ENCODE results near the gene SOX11. TPM values are rescaled to one million over a fixed set of nuclear protein-coding genes. Genes with fewer than 3 reads are reported as not detected.

The SOX11 gene
- total RNA-seq, 1 experiment from 2014 or later: 0.02 TPM

DNA sequence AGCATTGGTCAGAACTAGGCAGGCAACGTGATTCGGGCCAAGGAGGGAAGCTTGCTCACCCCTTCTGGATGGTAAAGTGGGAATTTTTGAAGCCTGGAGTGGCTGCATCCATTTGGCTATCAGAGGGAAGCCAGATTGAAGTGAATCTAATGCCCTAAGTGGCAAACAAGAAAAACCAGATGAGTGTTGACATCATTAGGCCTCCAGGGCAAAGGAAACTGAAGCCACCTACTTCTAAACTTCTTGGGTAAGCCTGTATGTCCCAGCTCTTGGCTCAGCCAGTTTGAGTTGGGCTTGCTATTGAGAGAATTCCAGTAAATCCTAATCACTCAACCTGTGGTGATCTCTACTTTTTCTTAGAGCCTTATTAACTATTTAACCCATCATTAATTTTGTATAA lies 20.9 kb downstream of the SOX11 start:
- no peak overlapping the region for H3K4me3 ChIP-seq (replicated peaks in 1 of 2; ENCODE audit: low read depth in 1 of 2, low read length in 2 of 2)
- no peak overlapping the region for H3K9ac ChIP-seq (ENCODE audit: low read length)
- H3K36me3 ChIP-seq (ENCODE audit: control insufficient read depth in 1 of 2, insufficient read depth in 2 of 2, low read length in 2 of 2): no peaks in the 10 kb centered on the region
- no peak overlapping the region for H3K27ac ChIP-seq (ENCODE audit: low read depth, low read length)
- TF ChIP-seq ZFX (IDR thresholded peaks at IDR 0.05) (no peak), CBX3 (IDR thresholded peaks at IDR 0.05; ENCODE audit: low read depth) (no peak), EZH2 (IDR thresholded peaks at IDR 0.05) (no peak), POLR2A (IDR thresholded peaks at IDR 0.05; ENCODE audit: borderline replicate concordance, extremely low read depth, insufficient read depth, insufficient read length) (no peak), SIN3A (IDR thresholded peaks at IDR 0.05; ENCODE audit: low read depth) (no peak), YY1 (IDR thresholded peaks at IDR 0.05; ENCODE audit: extremely low read depth, insufficient replicate concordance, low read depth, low read length) (no peak), TCF7L2 (IDR thresholded peaks at IDR 0.05; ENCODE audit: borderline replicate concordance, extremely low read depth, insufficient read depth, insufficient read length) (no peak), CEBPB (IDR thresholded peaks at IDR 0.05; ENCODE audit: low read depth) (no peak), POLR2AphosphoS5 (IDR thresholded peaks at IDR 0.05; ENCODE audit: low read depth, low read length) (no peak), SRF (IDR thresholded peaks at IDR 0.05; ENCODE audit: low read depth) (no peak), JUND (IDR thresholded peaks at IDR 0.05) (no peak), ELF1 (IDR thresholded peaks at IDR 0.05; ENCODE audit: borderline replicate concordance, low read depth) (no peak), ZNF274 (IDR thresholded peaks at IDR 0.05; ENCODE audit: low read depth, low read length) (no peak), EZH2phosphoT487 (IDR thresholded peaks at IDR 0.05; ENCODE audit: borderline replicate concordance) (no peak), EGR1 (IDR thresholded peaks at IDR 0.05; ENCODE audit: low read depth) (no peak), RAD21 (IDR thresholded peaks at IDR 0.05; ENCODE audit: low read depth) (no peak)
- TF ChIP-seq, protein P1, sequence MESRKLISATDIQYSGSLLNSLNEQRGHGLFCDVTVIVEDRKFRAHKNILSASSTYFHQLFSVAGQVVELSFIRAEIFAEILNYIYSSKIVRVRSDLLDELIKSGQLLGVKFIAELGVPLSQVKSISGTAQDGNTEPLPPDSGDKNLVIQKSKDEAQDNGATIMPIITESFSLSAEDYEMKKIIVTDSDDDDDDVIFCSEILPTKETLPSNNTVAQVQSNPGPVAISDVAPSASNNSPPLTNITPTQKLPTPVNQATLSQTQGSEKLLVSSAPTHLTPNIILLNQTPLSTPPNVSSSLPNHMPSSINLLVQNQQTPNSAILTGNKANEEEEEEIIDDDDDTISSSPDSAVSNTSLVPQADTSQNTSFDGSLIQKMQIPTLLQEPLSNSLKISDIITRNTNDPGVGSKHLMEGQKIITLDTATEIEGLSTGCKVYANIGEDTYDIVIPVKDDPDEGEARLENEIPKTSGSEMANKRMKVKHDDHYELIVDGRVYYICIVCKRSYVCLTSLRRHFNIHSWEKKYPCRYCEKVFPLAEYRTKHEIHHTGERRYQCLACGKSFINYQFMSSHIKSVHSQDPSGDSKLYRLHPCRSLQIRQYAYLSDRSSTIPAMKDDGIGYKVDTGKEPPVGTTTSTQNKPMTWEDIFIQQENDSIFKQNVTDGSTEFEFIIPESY (IDR thresholded peaks at IDR 0.05; ENCODE audit: extremely low read depth, insufficient replicate concordance, low read length): no peak
- TF ChIP-seq, protein P2, sequence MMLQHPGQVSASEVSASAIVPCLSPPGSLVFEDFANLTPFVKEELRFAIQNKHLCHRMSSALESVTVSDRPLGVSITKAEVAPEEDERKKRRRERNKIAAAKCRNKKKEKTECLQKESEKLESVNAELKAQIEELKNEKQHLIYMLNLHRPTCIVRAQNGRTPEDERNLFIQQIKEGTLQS (IDR thresholded peaks at IDR 0.05): no peak
- TF ChIP-seq, protein P3, sequence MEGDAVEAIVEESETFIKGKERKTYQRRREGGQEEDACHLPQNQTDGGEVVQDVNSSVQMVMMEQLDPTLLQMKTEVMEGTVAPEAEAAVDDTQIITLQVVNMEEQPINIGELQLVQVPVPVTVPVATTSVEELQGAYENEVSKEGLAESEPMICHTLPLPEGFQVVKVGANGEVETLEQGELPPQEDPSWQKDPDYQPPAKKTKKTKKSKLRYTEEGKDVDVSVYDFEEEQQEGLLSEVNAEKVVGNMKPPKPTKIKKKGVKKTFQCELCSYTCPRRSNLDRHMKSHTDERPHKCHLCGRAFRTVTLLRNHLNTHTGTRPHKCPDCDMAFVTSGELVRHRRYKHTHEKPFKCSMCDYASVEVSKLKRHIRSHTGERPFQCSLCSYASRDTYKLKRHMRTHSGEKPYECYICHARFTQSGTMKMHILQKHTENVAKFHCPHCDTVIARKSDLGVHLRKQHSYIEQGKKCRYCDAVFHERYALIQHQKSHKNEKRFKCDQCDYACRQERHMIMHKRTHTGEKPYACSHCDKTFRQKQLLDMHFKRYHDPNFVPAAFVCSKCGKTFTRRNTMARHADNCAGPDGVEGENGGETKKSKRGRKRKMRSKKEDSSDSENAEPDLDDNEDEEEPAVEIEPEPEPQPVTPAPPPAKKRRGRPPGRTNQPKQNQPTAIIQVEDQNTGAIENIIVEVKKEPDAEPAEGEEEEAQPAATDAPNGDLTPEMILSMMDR (IDR thresholded peaks at IDR 0.05 in 2 of 3, conservative IDR thresholded peaks at IDR 0.05 in 1 of 3; ENCODE audit: borderline replicate concordance in 1 of 3, insufficient read depth in 1 of 3, low read depth in 2 of 3, low read length in 2 of 3): no peak
- H4K20me1 ChIP-seq (ENCODE audit: insufficient read depth): no peaks in the 10 kb centered on the region
- RAD21 ChIA-PET (ENCODE audit: low non-redundant PET in 1 of 2, low total read pairs in 2 of 2, uncharacterized antibody in 2 of 2, unreplicated experiment in 2 of 2): no interaction called here
- no peak for DNase-seq (ENCODE audit: low read depth, low spot score)
- H3K27me3 ChIP-seq (ENCODE audit: insufficient read depth, low read length): no peaks in the 10 kb centered on the region
- intact Hi-C loops (cut with micrococcal nuclease): no loop called here
- H3K9me3 ChIP-seq (ENCODE audit: control insufficient read depth in 1 of 2, insufficient read depth in 1 of 2, low read depth in 1 of 2, low read length in 2 of 2): peaks cover 8 to 13% of the 10 kb centered on the region in 2 experiments; a peak in 2 of 4 replicates
- CTCF ChIA-PET: no interaction called here
- H3K9me2 ChIP-seq (ENCODE audit: insufficient read depth): no peaks in the 10 kb centered on the region
- no peak for ATAC-seq
- no peaks in the 10 kb centered on the region for H3K4me1 ChIP-seq (ENCODE audit: control insufficient read depth in 1 of 2, insufficient read depth in 2 of 2, low read length in 2 of 2)
- H3K4me2 ChIP-seq (ENCODE audit: low read length): no peak overlapping the region
- BruUV-seq (replicated peaks): no TSS peak
- H3K79me2 ChIP-seq (ENCODE audit: insufficient read depth, low read length): no peaks in the 10 kb centered on the region
- H2AFZ ChIP-seq (ENCODE audit: low read depth, low read length, poor library complexity, severe bottlenecking): no peak overlapping the region
- POLR2A ChIA-PET: no interaction called here

All from HCT116 (cell line).